Mesenteric fat pad (tissue), 1 donor: ENCODE data around the gene BTBD10. TPM values are rescaled to one million over a fixed set of nuclear protein-coding genes. Genes with fewer than 3 reads are reported as not detected.
"Not testable (repeated sequence)": the region's sequence is repeated elsewhere in the genome, so short reads cannot be mapped to it uniquely, and the experiment has no call there.

Experiments used
- DNase-seq: peaks from one replicate; pipeline ENCODE4 v3.0.0-alpha.2; 2020; ENCODE audit warnings: low spot score
- total RNA-seq: library from RNA; stranded (reverse); fragmentation: NEBNext Ultra II Directional; extraction: Animal tissue kit (Norgen Biotek cat#: 25700); gene quantifications from one replicate; pipeline ENCODE4 v1.2.1, GENCODE V29; 2021
- donor health status: DM: yes; HTN: yes; CAD: no.

Gene BTBD10
- total RNA-seq, 1 donor from 2014 or later: 23.2 TPM

- DNase-seq: no peak
These were observed 17.4 kb downstream of the BTBD10 start for GRCh38 chr11:13445588-13445987.

- DNase-seq: no peak
These were observed 22.7 kb downstream of the BTBD10 start for GRCh38 chr11:13440100-13440855.

- no peak for DNase-seq
These were observed 24.7 kb downstream of the BTBD10 start for GRCh38 chr11:13438291-13438690.

GRCh38 chr11:13436836-13437235 is 26.2 kb downstream of the BTBD10 start:
- DNase-seq: not testable (repeated sequence)

- DNase-seq: no peak
These were observed 28.5 kb downstream of the BTBD10 start for GRCh38 chr11:13434247-13435205.

GRCh38 chr11:13433437-13433836 is 29.6 kb downstream of the BTBD10 start:
- no peak for DNase-seq

- no peak for DNase-seq
These were observed 33.2 kb downstream of the BTBD10 start for GRCh38 chr11:13429836-13430235.

- no peak for DNase-seq
These were observed 33.7 kb downstream of the BTBD10 start for GRCh38 chr11:13429288-13429687.

- DNase-seq: no peak
These were observed 35.6 kb downstream of the BTBD10 start for GRCh38 chr11:13427440-13427839.

GRCh38 chr11:13423372-13423771 is 39.6 kb downstream of the BTBD10 start:
- no peak for DNase-seq

- DNase-seq: no peak
These were observed 41.5 kb downstream of the BTBD10 start for GRCh38 chr11:13421561-13421960.

- no peak for DNase-seq
These were observed 47.8 kb downstream of the BTBD10 start for GRCh38 chr11:13415201-13415600.

GRCh38 chr11:13405220-13405619 is 57.8 kb downstream of the BTBD10 start:
- DNase-seq: no peak

- not testable (repeated sequence) for DNase-seq
These were observed 64.7 kb downstream of the BTBD10 start for GRCh38 chr11:13398335-13398734.

GRCh38 chr11:13391217-13391616 is 71.8 kb downstream of the BTBD10 start:
- no peak for DNase-seq

- no peak for DNase-seq
These were observed 74.3 kb downstream of the BTBD10 start for GRCh38 chr11:13388741-13389140.

- DNase-seq: no peak
These were observed 76.5 kb downstream of the BTBD10 start for GRCh38 chr11:13386567-13386966.

- no peak for DNase-seq
These were observed 77.9 kb downstream of the BTBD10 start for GRCh38 chr11:13384908-13385640.

- no peak for DNase-seq
These were observed 80.3 kb downstream of the BTBD10 start for GRCh38 chr11:13382751-13383150.

- DNase-seq: no peak
These were observed 82.3 kb downstream of the BTBD10 start for GRCh38 chr11:13380731-13381130.

- no peak for DNase-seq
These were observed 84.7 kb downstream of the BTBD10 start for GRCh38 chr11:13378316-13378715.

GRCh38 chr11:13376838-13377237 is 86.2 kb downstream of the BTBD10 start:
- DNase-seq: no peak
